Fibroblast of skin of left biceps (primary cell): ENCODE measurements around the gene ATXN7.

Source experiments
- DNase-seq, 2 experiments: peaks; one replicate each; pipeline ENCODE4 v3.0.0-alpha.2; 2013; ENCODE audit warnings: low read depth in 2 of 2

Gene ATXN7

DNA sequence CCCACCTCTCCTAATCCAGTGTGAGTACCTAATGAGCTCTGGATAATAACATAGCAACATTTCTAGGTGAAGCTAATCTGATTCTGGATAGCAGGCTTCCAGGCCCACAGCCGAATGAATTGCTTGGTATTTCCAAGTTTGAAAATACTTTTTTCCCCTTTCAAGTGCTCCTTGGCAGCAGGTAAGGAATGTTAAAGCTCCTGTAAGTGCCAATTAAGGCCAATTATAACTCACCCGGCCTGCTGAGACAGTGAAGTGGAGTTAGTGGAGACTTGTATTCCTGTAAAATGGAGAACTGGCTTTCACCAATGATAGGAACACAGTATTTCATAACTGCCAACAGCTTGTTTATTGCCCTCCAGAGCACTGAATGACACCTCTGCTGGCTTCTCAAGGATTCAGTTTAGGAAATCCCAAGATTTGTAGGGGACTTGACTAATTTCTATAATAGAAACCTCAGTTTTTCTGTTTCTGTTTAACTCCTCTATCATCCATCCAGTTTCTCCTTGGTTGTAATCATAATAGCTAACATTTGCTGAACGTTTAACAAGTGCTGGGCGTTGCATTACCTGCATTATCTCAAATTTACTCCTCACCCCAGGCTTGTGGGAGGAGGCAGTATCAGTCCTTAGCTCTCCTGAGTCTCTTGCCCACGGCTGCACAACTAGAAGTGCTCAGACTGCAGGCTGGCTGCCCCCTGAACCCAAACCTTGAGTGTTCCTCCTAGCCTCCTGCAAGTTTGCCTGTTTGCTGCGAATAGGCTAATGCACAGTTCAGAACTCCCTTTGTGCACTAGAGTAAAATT, 101.2 kb downstream of the ATXN7 start:
- no peak for DNase-seq

GRCh38 chr3:63966007-63966406, 102.3 kb downstream of the ATXN7 start:
- DNase-seq, result no peak

DNA sequence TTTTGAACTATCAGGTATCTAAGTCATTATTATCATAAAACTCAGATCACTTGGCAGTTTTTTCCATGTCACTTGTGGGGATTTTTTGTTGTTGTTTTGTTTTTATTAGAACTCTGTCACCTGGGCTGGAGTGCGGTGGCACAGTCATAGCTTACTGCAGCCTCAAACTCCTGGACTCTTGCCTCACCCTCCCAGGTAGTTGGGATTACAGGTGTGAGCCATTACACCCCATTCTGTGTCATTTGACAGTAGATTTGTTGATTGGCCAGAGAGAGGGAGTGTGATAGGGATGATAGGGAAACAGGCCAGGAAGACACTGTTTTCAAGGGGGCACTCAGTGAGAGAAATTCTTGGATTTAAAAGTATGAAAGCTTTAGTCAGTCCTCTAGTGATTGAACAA, 103.2 kb downstream of the ATXN7 start:
- DNase-seq, result no peak

DNA sequence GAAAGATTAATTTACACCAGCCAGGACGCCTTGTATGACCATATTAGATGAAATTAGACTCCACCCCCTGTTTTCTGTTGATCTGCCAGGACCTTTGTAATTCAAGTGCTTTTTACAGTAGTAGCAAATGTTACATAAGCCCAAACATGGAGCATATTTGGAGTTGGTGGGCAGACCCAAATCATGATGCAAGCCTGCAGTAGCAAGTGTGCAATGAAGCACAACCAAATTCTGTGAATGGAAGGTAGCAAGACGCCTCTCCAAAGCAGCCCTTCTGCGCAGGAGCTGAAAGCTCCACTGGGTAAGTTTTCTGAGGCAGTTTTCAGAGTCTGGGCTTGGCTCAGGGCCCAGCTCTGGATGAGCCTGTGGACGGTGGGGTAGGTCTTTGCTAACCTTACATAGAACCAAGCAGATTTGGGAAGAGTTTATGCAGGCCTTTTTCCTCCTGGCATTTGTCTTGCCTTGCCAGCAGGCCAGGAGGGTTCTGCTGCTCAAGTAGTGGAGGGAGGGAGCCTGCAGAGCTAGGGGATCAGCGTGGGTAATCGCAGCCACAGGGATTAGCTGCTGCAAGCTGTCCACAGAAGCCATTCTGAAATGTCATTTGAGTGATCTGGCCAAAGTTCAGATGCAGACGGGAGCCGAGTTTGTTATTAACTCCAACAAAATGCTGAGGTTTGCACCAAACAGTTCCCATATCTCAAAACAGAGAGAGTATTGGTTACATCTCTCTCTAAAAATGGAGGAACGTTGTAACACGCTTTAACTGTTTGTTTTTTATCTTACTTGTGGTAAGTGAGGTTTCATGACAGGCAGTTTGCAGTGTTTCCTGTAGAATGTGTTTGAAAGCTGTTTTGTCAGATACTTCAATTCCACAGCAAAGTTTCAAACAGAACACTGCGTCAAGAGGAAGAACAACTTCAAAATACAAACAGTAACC, 104.3 kb downstream of the ATXN7 start:
- DNase-seq, result peak in 1 of 2 experiments; percentile 40

- DNase-seq, result no peak
Measured at GRCh38 chr3:63968612-63969350, 105.1 kb downstream of the ATXN7 start.

- DNase-seq, result no peak
Measured at GRCh38 chr3:63969876-63970275, 106.2 kb downstream of the ATXN7 start.

- no peak for DNase-seq
Measured at GRCh38 chr3:63970631-63971475, 107.2 kb downstream of the ATXN7 start.

- peak in 1 of 2 experiments; percentile 34 for DNase-seq
Measured at GRCh38 chr3:63972196-63972595, 108.5 kb downstream of the ATXN7 start.

GRCh38 chr3:63972987-63973386, 109.3 kb downstream of the ATXN7 start:
- no peak for DNase-seq

GRCh38 chr3:63973406-63973805, 109.7 kb downstream of the ATXN7 start:
- no peak for DNase-seq

DNA sequence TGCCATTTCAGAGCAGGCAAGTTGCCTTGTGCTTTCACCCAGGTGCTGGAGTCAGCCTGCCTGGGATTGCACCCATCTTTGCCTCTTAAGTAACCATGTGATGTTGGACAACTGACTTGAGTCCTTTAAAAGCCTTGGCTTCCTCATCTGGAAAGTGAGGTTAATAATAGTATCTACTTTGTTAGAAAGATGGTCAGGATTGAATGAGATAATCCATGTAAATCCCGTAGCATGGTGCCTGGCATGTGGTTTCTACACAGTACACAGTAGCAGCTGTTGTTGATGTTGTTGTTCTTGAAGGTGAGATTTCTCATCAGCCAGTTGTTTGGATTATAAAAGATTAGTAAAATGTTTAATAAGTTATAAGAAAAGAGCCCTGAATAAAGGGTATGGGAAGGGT, 110.8 kb downstream of the ATXN7 start:
- DNase-seq, result no peak

DNA sequence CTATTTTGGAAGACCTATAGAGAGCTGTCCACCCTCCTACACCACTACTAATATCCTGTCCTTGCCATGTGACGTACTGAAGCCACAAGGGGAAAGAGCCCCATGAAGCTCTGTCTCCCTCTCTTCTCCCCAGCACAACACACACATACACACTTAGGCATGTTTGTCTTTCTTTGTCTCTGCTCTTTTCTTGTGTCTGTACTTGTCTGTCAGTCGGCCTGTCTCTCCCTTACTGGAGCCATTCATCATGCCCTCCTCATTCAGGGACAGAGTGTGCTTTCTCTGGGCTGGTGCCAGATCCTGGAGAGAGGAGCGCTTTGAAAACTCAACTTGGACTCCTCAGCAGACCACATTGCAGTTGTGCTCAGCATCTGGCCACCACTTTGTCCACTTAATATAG, 112.1 kb downstream of the ATXN7 start:
- DNase-seq, result no peak

- peak; percentile 89 for DNase-seq
Measured at GRCh38 chr3:63976161-63976871, 112.6 kb downstream of the ATXN7 start.

DNA sequence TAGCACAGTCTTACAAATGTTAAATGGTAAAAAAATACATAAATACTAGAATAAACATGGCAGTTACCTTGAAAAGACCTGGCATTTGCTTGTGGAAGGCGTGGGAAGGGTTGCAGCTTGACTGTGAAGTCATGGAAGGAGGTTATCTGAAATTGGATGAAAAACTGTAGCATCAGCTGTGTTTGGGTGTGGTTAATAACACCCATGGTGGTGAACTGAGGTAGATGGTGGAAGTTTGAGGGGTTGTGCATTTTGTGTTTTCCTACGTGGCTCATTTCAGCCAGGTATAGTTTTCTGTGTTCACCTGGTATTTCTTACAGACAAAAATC, 113.2 kb downstream of the ATXN7 start:
- DNase-seq, result no peak

DNA sequence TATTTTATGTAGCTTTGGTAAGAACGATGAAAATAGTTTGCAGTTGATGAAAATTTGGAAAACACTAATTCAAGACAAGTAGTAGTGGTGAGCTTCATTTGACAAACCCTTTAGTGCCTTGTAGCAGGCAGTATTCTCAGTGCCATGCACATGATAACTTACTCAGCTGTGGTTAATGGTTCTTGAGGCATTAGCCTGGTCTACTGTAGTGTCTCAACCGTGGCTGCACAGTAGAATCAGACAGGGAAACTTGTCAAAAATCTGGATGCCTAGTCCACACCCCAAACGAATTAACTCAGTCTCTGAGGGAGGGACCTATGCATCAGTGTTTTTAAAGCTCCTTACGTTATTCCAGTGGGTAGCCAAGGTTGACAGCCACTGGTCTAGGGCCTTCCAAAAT, 114.2 kb downstream of the ATXN7 start:
- DNase-seq, result no peak

GRCh38 chr3:63979093-63979885, 115.6 kb downstream of the ATXN7 start:
- no peak for DNase-seq

DNA sequence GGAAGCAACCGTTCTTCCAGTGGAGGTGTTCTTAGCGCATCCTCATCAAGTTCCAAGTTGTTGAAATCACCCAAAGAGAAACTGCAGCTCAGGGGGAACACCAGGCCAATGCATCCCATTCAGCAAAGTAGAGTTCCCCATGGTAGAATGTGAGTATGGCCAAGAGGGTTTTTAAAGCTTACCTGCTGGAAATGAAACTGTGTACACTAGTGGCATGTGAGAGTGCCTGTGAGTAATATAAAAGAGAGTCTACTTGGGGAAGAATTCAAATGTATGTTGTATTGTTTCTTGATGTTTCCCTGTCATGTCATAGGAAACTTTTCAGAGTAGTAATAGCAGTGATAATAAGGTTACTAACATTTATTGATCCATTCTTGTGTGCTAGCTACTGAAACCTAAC, 116.4 kb downstream of the ATXN7 start:
- no peak for DNase-seq

DNA sequence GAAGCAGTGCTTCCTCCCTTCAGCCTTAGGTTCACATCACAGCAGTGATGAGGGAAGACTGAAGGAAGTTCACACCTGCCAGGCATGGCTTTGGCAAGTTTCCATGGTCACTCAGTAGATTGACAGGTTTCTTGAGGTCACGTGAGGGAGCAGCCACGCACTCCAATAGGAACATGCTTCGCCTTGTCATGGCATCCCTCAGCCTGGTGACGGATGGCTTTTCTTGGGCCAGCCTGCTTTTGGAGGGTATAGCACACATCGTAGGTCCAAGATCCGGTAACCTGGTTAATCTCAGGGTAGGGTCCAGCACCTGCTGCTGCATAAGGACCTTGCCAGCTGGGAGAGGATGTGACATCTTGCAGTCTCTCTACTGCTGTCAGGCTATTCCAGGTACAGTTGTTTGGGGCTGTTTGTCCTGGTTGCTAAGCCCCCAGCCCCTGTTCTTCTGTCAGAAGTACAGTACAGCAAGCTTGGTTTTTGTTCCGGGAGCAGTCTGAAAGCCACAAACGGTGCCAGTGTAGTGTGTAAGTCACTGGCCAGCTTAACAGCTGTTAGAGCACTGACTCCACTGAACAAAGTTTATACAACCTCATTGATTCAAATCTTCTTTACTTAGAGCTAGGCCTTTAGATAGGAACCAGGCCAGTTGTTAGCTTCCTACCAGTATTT, 117.3 kb downstream of the ATXN7 start:
- no peak for DNase-seq

DNA sequence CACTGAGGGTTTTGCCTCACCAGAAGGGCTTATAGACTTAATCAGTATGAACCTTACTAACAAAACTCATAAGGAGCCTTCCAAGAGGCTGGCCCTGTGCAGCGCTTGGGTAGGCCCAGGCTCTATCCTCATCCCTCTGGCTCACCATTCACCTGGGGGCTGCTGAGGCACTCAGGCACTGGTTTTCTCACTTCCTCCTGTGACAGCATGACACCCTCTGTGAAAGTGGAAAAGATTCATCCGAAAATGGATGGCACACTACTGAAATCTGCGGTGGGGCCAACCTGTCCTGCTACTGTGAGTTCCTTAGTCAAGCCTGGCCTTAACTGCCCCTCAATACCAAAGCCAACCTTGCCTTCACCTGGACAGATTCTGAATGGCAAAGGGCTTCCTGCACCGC, 118.3 kb downstream of the ATXN7 start:
- no peak for DNase-seq
